OCI-LY7 (cell line): ENCODE measurements around the gene FRZB. TPM values are rescaled to one million over a fixed set of nuclear protein-coding genes. Genes with fewer than 3 reads are reported as not detected.

Experiments
- BruUV-seq: library from RNA; stranded (reverse); fragments of 400-500 nt; replicated peaks from 2 replicates; lab custom pipeline; 2021; lab: Mats Ljungman, UMichigan
- CTCF ChIA-PET: fragments of 300-600 bp; sonication (Branson Sonifier 250); formaldehyde crosslinking; loops from one replicate; lab custom pipeline; 2022; ENCODE audit warnings: antibody characterized with exemption; ENCODE audit not compliant: unreplicated experiment; lab: Charles Lee
- POLR2A ChIA-PET: fragments of 300-600 bp; sonication (Branson Sonifier 250); formaldehyde crosslinking; loops from one replicate; lab custom pipeline; 2022; ENCODE audit warnings: antibody characterized with exemption; lab: Charles Lee
- DNase-seq: peaks from one replicate; pipeline ENCODE4 v3.0.0-alpha.2; 2015; ENCODE audit warnings: low spot score
- H2AFZ ChIP-seq: fragments of 200-600 bp; sonication (generic), shearing (Covaris generic); 2 replicates; pipeline ENCODE4 v1.6.1; 2014; ENCODE audit warnings: mild to moderate bottlenecking, antibody characterized with exemption, low read length, moderate library complexity
- H3K27ac ChIP-seq: fragments of 200-600 bp; sonication (generic); 2 replicates; pipeline ENCODE4 v1.5.1; 2014; ENCODE audit warnings: mixed run types, low read depth, mild to moderate bottlenecking, moderate library complexity, low read length, inconsistent platforms; ENCODE audit not compliant: poor library complexity, severe bottlenecking
- H3K36me3 ChIP-seq: fragments of 200-600 bp; sonication (generic); 2 replicates; pipeline ENCODE4 v1.6.1; 2014; ENCODE audit warnings: mild to moderate bottlenecking, antibody characterized with exemption, low read length, moderate library complexity, mixed read lengths; ENCODE audit not compliant: insufficient read depth
- H3K4me1 ChIP-seq: fragments of 200-600 bp; sonication (generic); 2 replicates; pipeline ENCODE4 v1.5.1; 2014; ENCODE audit warnings: mild to moderate bottlenecking, low read length; ENCODE audit not compliant: insufficient read depth, poor library complexity, severe bottlenecking
- H3K4me2 ChIP-seq: fragments of 200-600 bp; sonication (generic); 2 replicates; pipeline ENCODE4 v1.6.1; 2014; ENCODE audit warnings: mild to moderate bottlenecking, low read length
- H3K4me3 ChIP-seq: fragments of 200-600 bp; sonication (generic); 2 replicates; pipeline ENCODE4 v1.5.1; 2014; ENCODE audit warnings: mild to moderate bottlenecking, low read depth, low read length; ENCODE audit not compliant: poor library complexity, severe bottlenecking
- H3K79me2 ChIP-seq: fragments of 200-600 bp; sonication (generic); 2 replicates; pipeline ENCODE4 v1.6.1; 2016; ENCODE audit warnings: low read depth, mild to moderate bottlenecking, low read length, moderate library complexity, mixed read lengths; ENCODE audit not compliant: insufficient read depth
- H3K9me2 ChIP-seq: fragments of 200-600 bp; sonication (generic); 2 replicates; pipeline ENCODE4 v1.6.1; 2016; ENCODE audit warnings: mild to moderate bottlenecking, low read length, mixed read lengths; ENCODE audit not compliant: insufficient read depth
- H3K9me3 ChIP-seq: fragments of 200-600 bp; sonication (generic); 2 replicates; pipeline ENCODE4 v1.6.1; 2014; ENCODE audit warnings: mild to moderate bottlenecking, mixed run types, low read length, mixed read lengths
- H4K20me1 ChIP-seq: fragments of 200-600 bp; sonication (generic); 2 replicates; pipeline ENCODE4 v1.6.1; 2014; ENCODE audit warnings: mild to moderate bottlenecking, antibody characterized with exemption, low read length, moderate library complexity, mixed read lengths; ENCODE audit not compliant: insufficient read depth
- EZH2phosphoT487 ChIP-seq: fragments of 200-600 bp; sonication (generic); IDR thresholded peaks from 2 replicates; pipeline ENCODE4 v1.6.1; 2018; ENCODE audit warnings: low read depth, borderline replicate concordance, mild to moderate bottlenecking, mixed run types, antibody characterized with exemption, low read length, moderate library complexity, mixed read lengths
- intact Hi-C: fragments of 100-400 bp; cut with micrococcal nuclease; formaldehyde crosslinking; loops from one replicate; pipeline ENCODE4 v1.10.0; 2022; ENCODE audit not compliant: unreplicated experiment
- total RNA-seq, 2 experiments: library from RNA; depleted of rRNA in 1 of 2; stranded (reverse); fragments of >200 nt in 1 of 2; shearing (Covaris generic) in 1 of 2; gene quantifications; 2 replicates each; pipeline ENCODE4 v1.2.3, GENCODE V29; 2014 to 2022
- TF ChIP-seq, protein P1 (sequence below): fragments of 200-600 bp; sonication (generic); conservative IDR thresholded peaks from 2 replicates; pipeline ENCODE4 v1.5.1; 2014; ENCODE audit warnings: mild to moderate bottlenecking, antibody characterized with exemption, low read length, moderate library complexity, mixed read lengths

Gene FRZB
- total RNA-seq, 2 experiments from 2014 or later, result not detected

- intact Hi-C loops, result no loop called here
- CTCF ChIA-PET, result no interaction called here
- H3K4me1 ChIP-seq, result peaks cover 19% of the 10 kb centered on the region
- no peaks in the 10 kb centered on the region; the same call in 1 of the 2 replicates for H3K36me3 ChIP-seq
- no peaks in the 10 kb centered on the region for H4K20me1 ChIP-seq
- BruUV-seq, result no TSS peak
- H2AFZ ChIP-seq, result 0 out of 2 replicates have a peak overlapping the region, but pooled peaks have one; percentile 69
- H3K27ac ChIP-seq, result no peak overlapping the region
- H3K4me3 ChIP-seq, result no peak overlapping the region
- H3K79me2 ChIP-seq, result no peaks in the 10 kb centered on the region
- H3K9me2 ChIP-seq, result no peaks in the 10 kb centered on the region
- POLR2A ChIA-PET, result interaction anchor here (0.6 kb wide), 1 partner anchor 461 kb away, joined by 3 read pairs; no protein-coding TSS in a partner anchor
- no peak for DNase-seq
- no peak overlapping the region for H3K4me2 ChIP-seq
- TF ChIP-seq, protein P1, sequence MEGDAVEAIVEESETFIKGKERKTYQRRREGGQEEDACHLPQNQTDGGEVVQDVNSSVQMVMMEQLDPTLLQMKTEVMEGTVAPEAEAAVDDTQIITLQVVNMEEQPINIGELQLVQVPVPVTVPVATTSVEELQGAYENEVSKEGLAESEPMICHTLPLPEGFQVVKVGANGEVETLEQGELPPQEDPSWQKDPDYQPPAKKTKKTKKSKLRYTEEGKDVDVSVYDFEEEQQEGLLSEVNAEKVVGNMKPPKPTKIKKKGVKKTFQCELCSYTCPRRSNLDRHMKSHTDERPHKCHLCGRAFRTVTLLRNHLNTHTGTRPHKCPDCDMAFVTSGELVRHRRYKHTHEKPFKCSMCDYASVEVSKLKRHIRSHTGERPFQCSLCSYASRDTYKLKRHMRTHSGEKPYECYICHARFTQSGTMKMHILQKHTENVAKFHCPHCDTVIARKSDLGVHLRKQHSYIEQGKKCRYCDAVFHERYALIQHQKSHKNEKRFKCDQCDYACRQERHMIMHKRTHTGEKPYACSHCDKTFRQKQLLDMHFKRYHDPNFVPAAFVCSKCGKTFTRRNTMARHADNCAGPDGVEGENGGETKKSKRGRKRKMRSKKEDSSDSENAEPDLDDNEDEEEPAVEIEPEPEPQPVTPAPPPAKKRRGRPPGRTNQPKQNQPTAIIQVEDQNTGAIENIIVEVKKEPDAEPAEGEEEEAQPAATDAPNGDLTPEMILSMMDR, result no peak
- TF ChIP-seq EZH2phosphoT487, result no peak
- peaks cover 7% of the 10 kb centered on the region; the same call in 1 of the 2 replicates for H3K9me3 ChIP-seq
Measured at GRCh38 chr2:182855376-182855775, 11.1 kb downstream of the FRZB start.

DNA sequence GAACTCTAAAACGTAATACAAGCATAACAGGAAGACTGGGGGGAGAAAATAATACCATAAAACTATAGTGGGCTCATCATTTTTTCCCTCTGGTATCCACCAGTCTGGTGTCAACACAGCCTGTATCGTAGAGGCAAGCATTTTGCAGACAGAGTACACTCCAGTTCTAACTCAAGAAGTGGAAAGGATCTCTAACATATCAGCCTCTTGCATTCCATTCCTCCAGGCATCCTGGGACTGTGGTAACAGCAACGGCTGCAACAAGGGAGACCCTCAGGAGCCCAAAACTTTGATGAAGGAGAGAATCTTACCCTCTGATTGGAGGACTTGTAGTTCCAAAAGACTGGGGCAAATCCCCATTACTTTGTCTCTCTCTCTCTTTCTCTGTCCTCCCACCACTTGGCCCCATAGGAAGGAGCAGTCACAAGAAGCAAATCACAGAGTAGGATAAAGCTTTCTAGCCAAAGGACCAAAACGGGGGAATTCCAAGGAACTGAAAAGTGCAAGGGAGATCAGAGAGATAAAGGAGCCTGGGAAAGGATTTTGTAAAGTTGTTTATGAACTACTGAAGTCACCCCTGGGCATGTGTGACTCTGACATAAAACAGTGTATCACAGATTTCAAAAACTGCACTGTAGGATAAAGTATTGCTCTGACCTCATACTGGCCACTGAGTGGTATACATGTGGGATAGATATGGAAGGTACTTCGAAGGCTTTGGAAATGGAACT, 11.9 kb downstream of the FRZB start:
- H3K4me1 ChIP-seq, result peaks cover 19% of the 10 kb centered on the region
- no peaks in the 10 kb centered on the region; the same call in 1 of the 2 replicates for H3K36me3 ChIP-seq
- no peak for TF ChIP-seq EZH2phosphoT487
- TF ChIP-seq, protein P1, result no peak
- CTCF ChIA-PET, result no interaction called here
- POLR2A ChIA-PET, result no interaction called here
- peaks cover 7% of the 10 kb centered on the region; the same call in 1 of the 2 replicates for H3K9me3 ChIP-seq
- intact Hi-C loops, result no loop called here
- H3K79me2 ChIP-seq, result no peaks in the 10 kb centered on the region
- no peaks in the 10 kb centered on the region for H3K9me2 ChIP-seq
- no TSS peak for BruUV-seq
- H3K4me3 ChIP-seq, result no peak overlapping the region
- no peak for DNase-seq
- no peak overlapping the region for H3K27ac ChIP-seq
- H2AFZ ChIP-seq, result peak overlapping the region; percentile 69
- H4K20me1 ChIP-seq, result no peaks in the 10 kb centered on the region
- H3K4me2 ChIP-seq, result peak overlapping the region; percentile 6; the same call in 1 of the 2 replicates

DNA sequence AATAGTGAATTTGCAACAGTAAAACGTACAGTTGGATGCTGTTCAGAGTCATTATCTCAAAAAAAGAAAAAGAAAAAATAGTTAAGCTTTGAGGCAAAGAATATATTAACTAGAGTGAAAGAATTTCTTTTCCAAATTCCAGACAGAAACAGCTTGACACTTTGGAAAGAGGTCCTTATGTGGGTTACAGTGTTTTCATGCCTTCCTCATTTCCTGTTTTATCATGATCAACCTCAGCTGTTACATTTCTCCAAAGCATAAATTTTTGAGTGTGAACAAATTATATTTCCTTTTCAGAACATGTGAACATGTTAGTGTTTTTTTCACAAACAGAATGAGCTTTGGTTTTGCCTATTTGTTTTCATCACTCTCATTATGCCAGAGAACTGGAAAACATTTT, 13.6 kb downstream of the FRZB start:
- Histone ChIP-seq H3K4me3 (no peak overlapping the region), H3K36me3 (no peaks in the 10 kb centered on the region; the same call in 1 of the 2 replicates), H3K4me1 (peaks cover 19% of the 10 kb centered on the region), H3K27ac (no peak overlapping the region), H3K9me2 (no peaks in the 10 kb centered on the region), H3K9me3 (peaks cover 7% of the 10 kb centered on the region; the same call in 1 of the 2 replicates), H3K79me2 (no peaks in the 10 kb centered on the region), H2AFZ (peak overlapping the region; percentile 94), H4K20me1 (no peaks in the 10 kb centered on the region), H3K4me2 (peak overlapping the region; percentile 3; the same call in 1 of the 2 replicates)
- CTCF ChIA-PET, result no interaction called here
- TF ChIP-seq, protein P1, result no peak
- no peak for TF ChIP-seq EZH2phosphoT487
- intact Hi-C loops, result no loop called here
- POLR2A ChIA-PET, result interaction anchor here (0.9 to 2.1 kb wide), 4 partner anchors 11 to 27 kb away, joined by 3 to 10 read pairs (median 6); no protein-coding TSS in a partner anchor
- no peak for DNase-seq
- BruUV-seq, result no TSS peak
